ENCODE results near the gene UBTD2.
"Not testable (repeated sequence)": the region's sequence is repeated elsewhere in the genome, so short reads cannot be mapped to it uniquely, and the experiment has no call there.

The UBTD2 gene

GRCh38 chr5:172291837-172292236 lies 8.3 kb upstream of the UBTD2 start:
- DNase-seq: not testable (repeated sequence)

- DNase-seq: no peak
Measured at GRCh38 chr5:172288465-172288864, 4.9 kb upstream of the UBTD2 start.

GRCh38 chr5:172287140-172287539 lies 3.6 kb upstream of the UBTD2 start:
- DNase-seq: not testable (repeated sequence)

- DNase-seq: no peak
Measured at GRCh38 chr5:172285226-172286143, 1.9 kb upstream of the UBTD2 start.

GRCh38 chr5:172284611-172284980 lies 1.0 kb upstream of the UBTD2 start:
- DNase-seq: no peak

- DNase-seq: peak; percentile 71
Measured at GRCh38 chr5:172283862-172284610, 472 bp upstream of the UBTD2 start.

- no peak for DNase-seq
Measured at GRCh38 chr5:172282272-172283019, 1.1 kb downstream of the UBTD2 start.

- no peak for DNase-seq
Measured at GRCh38 chr5:172281346-172281745, 2.2 kb downstream of the UBTD2 start.

GRCh38 chr5:172280929-172281328 lies 2.6 kb downstream of the UBTD2 start:
- DNase-seq: no peak

GRCh38 chr5:172280317-172280716 lies 3.2 kb downstream of the UBTD2 start:
- no peak for DNase-seq

GRCh38 chr5:172278356-172278755 lies 5.2 kb downstream of the UBTD2 start:
- DNase-seq: no peak

GRCh38 chr5:172276214-172276613 lies 7.3 kb downstream of the UBTD2 start:
- DNase-seq: no peak

GRCh38 chr5:172274951-172275753 lies 8.4 kb downstream of the UBTD2 start:
- DNase-seq: no peak

GRCh38 chr5:172267943-172268342 lies 15.6 kb downstream of the UBTD2 start:
- DNase-seq: no peak

GRCh38 chr5:172266676-172267092 lies 16.9 kb downstream of the UBTD2 start:
- DNase-seq: no peak

GRCh38 chr5:172266071-172266675 lies 17.4 kb downstream of the UBTD2 start:
- no peak for DNase-seq

- DNase-seq: no peak
Measured at GRCh38 chr5:172264815-172265395, 18.7 kb downstream of the UBTD2 start.

- no peak for DNase-seq
Measured at GRCh38 chr5:172255444-172255843, 28.1 kb downstream of the UBTD2 start.

- DNase-seq: no peak
Measured at GRCh38 chr5:172252501-172252900, 31.1 kb downstream of the UBTD2 start.

GRCh38 chr5:172251419-172251818 lies 32.1 kb downstream of the UBTD2 start:
- DNase-seq: no peak

GRCh38 chr5:172248637-172249036 lies 34.9 kb downstream of the UBTD2 start:
- DNase-seq: no peak

- no peak for DNase-seq
Measured at GRCh38 chr5:172245703-172246125, 37.9 kb downstream of the UBTD2 start.

Data from retina (tissue), 1 donor.